HL-60 (cell line): ENCODE data around the gene PRDX2.

Experiments
- DNase-seq, 2 experiments: peaks; one replicate each; pipeline ENCODE4 v3.0.0-alpha.2; 2010 to 2020; ENCODE audit warnings: low read depth in 1 of 2, low spot score in 1 of 2
- H3K27ac ChIP-seq: fragments of 250-450 bp; sonication (Bioruptor Pico); replicated peaks from 2 replicates; pipeline ENCODE4 v1.5.1; 2020; ENCODE audit warnings: mild to moderate bottlenecking, moderate library complexity
- H3K27me3 ChIP-seq: fragments of 250-450 bp; sonication (Bioruptor Pico); 2 replicates; pipeline ENCODE4 v1.5.1; 2021; ENCODE audit warnings: mild to moderate bottlenecking, moderate library complexity; ENCODE audit not compliant: insufficient read depth, poor library complexity, severe bottlenecking
- H3K4me3 ChIP-seq: replicated peaks from 2 replicates; pipeline ENCODE4 v1.5.1; 2011; ENCODE audit warnings: mild to moderate bottlenecking, control low read depth, low read length; ENCODE audit not compliant: insufficient read depth
- GABPA ChIP-seq: IDR thresholded peaks from 2 replicates; pipeline ENCODE4 v1.6.1; 2012; ENCODE audit warnings: low read depth
- POLR2AphosphoS5 ChIP-seq: IDR thresholded peaks from 2 replicates; pipeline ENCODE4 v1.6.1; 2012; ENCODE audit warnings: low read depth
- REST ChIP-seq: IDR thresholded peaks from 2 replicates; pipeline ENCODE4 v1.6.1; 2012; ENCODE audit warnings: low read depth; ENCODE audit not compliant: insufficient replicate concordance
- SPI1 ChIP-seq: IDR thresholded peaks from 2 replicates; pipeline ENCODE4 v1.6.1; 2012; ENCODE audit warnings: low read depth, mild to moderate bottlenecking, borderline replicate concordance
- TF ChIP-seq, protein P1 (sequence below): IDR thresholded peaks from one replicate; pipeline ENCODE4 v1.5.1; 2011; ENCODE audit warnings: low read length, control low read depth, inconsistent platforms; ENCODE audit not compliant: insufficient read depth

The PRDX2 gene

DNA sequence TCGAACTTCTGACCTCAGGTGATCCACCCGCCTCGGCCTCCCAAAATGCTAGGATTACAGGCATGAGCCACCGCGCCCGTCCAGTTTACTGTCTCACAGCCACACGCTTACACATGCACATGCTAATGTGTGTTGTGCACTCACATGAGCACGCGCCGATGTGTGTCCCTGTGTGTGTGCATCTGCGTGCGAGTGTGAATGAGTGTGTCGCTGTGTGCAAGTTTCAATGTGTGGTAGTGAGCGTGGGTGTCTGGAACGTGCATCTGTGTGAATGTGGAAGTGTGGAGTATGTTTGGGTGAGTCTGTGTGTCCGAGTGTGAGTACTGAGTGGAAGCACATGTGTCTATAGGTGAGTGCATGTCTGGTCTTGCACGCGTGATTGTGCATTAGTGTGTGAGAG is 40.9 kb upstream of the PRDX2 start:
- DNase-seq = no peak
- TF ChIP-seq SPI1 = no peak
- no peak for TF ChIP-seq POLR2AphosphoS5
- TF ChIP-seq, protein P1, sequence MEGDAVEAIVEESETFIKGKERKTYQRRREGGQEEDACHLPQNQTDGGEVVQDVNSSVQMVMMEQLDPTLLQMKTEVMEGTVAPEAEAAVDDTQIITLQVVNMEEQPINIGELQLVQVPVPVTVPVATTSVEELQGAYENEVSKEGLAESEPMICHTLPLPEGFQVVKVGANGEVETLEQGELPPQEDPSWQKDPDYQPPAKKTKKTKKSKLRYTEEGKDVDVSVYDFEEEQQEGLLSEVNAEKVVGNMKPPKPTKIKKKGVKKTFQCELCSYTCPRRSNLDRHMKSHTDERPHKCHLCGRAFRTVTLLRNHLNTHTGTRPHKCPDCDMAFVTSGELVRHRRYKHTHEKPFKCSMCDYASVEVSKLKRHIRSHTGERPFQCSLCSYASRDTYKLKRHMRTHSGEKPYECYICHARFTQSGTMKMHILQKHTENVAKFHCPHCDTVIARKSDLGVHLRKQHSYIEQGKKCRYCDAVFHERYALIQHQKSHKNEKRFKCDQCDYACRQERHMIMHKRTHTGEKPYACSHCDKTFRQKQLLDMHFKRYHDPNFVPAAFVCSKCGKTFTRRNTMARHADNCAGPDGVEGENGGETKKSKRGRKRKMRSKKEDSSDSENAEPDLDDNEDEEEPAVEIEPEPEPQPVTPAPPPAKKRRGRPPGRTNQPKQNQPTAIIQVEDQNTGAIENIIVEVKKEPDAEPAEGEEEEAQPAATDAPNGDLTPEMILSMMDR = no peak
- no peak for TF ChIP-seq GABPA
- no peak for TF ChIP-seq REST
- Histone ChIP-seq H3K27me3 (peaks cover 42% of the 10 kb centered on the region), H3K4me3 (no peak overlapping the region), H3K27ac (no peak overlapping the region)

- no peak for DNase-seq
- H3K4me3 ChIP-seq = no peak overlapping the region
- H3K27me3 ChIP-seq = peaks cover 56% of the 10 kb centered on the region
- TF ChIP-seq, protein P1 = no peak
- TF ChIP-seq REST (no peak), POLR2AphosphoS5 (no peak), SPI1 (no peak), GABPA (no peak)
- H3K27ac ChIP-seq = no peak overlapping the region
Measured at GRCh38 chr19:12841094-12841493, 39.5 kb upstream of the PRDX2 start.

DNA sequence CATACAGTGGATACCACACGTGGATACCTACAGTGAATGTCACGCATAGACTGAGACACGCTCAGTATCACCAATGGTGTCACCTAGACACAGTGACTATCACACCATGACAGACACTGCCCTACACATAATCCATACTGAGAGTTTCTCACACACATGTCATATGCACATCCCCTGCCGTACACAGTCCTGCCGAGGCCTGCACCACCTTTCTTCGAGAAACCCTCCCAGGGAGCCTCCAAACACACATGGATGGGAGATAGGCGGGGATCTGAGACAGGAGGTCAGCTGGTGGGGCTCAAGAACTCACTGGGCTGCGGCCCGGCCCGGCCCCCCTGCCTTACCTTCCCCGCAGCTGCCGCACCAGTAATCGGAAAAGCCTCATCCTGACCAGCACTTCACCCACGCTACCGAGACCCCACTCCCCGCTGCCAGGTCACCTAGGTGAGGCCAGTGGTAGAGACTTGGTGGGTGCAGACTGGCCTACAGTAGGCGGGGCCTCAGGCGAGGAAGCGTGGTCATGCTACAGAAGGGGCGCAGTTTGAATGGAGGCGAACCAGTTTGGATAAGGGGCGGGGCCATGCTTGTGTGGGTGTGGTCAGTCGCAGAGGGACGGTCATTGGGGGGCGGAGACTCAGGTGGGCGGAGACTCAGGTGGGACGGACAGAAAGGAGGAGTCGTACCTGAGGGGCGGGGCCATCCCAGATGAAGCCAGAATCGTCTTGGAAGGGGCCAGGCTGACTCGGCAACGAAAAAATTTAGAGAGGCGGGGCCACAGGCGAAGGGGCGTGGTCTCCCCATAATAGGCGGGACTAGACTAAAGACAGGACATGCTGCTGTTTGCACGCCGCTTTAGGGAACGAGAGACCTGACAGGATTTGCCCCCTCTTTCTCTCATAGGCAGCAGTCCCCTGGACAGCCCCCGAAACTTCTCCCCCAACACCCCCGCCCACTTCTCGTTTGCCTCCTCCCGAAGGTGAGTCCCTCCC is 38.8 kb upstream of the PRDX2 start:
- peak; percentile 35 to 44 for DNase-seq
- Histone ChIP-seq H3K27me3 (peaks cover 63% of the 10 kb centered on the region), H3K27ac (no peak overlapping the region), H3K4me3 (no peak overlapping the region)
- TF ChIP-seq, protein P1 = no peak
- TF ChIP-seq SPI1 (no peak), REST (no peak), GABPA (no peak), POLR2AphosphoS5 (no peak)
